Subcutaneous abdominal adipose tissue (tissue), 5 donors: Measurements from ENCODE around the gene ISM1.
A peak's percentile ranks its signal among the peaks of the same experiment; 100 is the strongest.

Experiments used
- H3K27ac ChIP-seq: one replicate; pipeline ENCODE4 v1.7.0; 2013; ENCODE audit warnings: low read depth, mild to moderate bottlenecking, inconsistent platforms, low read length, moderate library complexity
- H3K27me3 ChIP-seq, 5 donors: one replicate each; pipeline ENCODE4 v1.7.0; 2013; ENCODE audit warnings: low read length in 5 of 5, inconsistent platforms in 1 of 5; ENCODE audit not compliant: control insufficient read depth in 5 of 5, insufficient read depth in 4 of 5
- H3K36me3 ChIP-seq, 5 donors: one replicate each; pipeline ENCODE4 v1.7.0; 2013; ENCODE audit warnings: low read length in 5 of 5; ENCODE audit not compliant: control insufficient read depth in 5 of 5, insufficient read depth in 5 of 5
- H3K4me1 ChIP-seq, 5 donors: one replicate each; pipeline ENCODE4 v1.7.0; 2013; ENCODE audit warnings: low read length in 5 of 5, mild to moderate bottlenecking in 3 of 5, moderate library complexity in 1 of 5; ENCODE audit not compliant: control insufficient read depth in 5 of 5, insufficient read depth in 5 of 5
- H3K4me3 ChIP-seq, 5 donors: one replicate each; pipeline ENCODE4 v1.7.0; 2013; ENCODE audit warnings: low read length in 5 of 5, low read depth in 1 of 5
- H3K9ac ChIP-seq, 5 donors: one replicate each; pipeline ENCODE4 v1.7.0; 2013; ENCODE audit warnings: low read length in 5 of 5, mild to moderate bottlenecking in 4 of 5, moderate library complexity in 3 of 5
- H3K9me3 ChIP-seq, 5 donors: one replicate each; pipeline ENCODE4 v1.7.0; 2013; ENCODE audit warnings: low read length in 5 of 5; ENCODE audit not compliant: control insufficient read depth in 5 of 5
- donor health status: healthy.
- donor health status: healthy.
- donor health status: healthy.
- donor health status: healthy.
- donor health status: healthy.

Gene ISM1

GRCh38 chr20:13202565-13202964 is 18.5 kb upstream of the ISM1 start:
- no peak overlapping the region for H3K27ac ChIP-seq
- H3K9me3 ChIP-seq, result no peaks in the 10 kb centered on the region
- no peak overlapping the region for H3K9ac ChIP-seq
- no peak overlapping the region for H3K4me3 ChIP-seq
- peaks cover 0 to 2% (median 0%) of the 10 kb centered on the region in 5 donors for H3K27me3 ChIP-seq
- no peaks in the 10 kb centered on the region for H3K4me1 ChIP-seq
- H3K36me3 ChIP-seq, result no peaks in the 10 kb centered on the region

GRCh38 chr20:13205425-13205824 is 15.6 kb upstream of the ISM1 start:
- H3K9ac ChIP-seq, result no peak overlapping the region
- no peak overlapping the region for H3K27ac ChIP-seq
- H3K36me3 ChIP-seq, result no peaks in the 10 kb centered on the region
- H3K27me3 ChIP-seq, result peaks cover 0 to 2% (median 0%) of the 10 kb centered on the region in 5 donors
- no peaks in the 10 kb centered on the region for H3K4me1 ChIP-seq
- no peak overlapping the region for H3K4me3 ChIP-seq
- no peaks in the 10 kb centered on the region for H3K9me3 ChIP-seq

GRCh38 chr20:13205848-13206434 is 15.1 kb upstream of the ISM1 start:
- no peaks in the 10 kb centered on the region for H3K4me1 ChIP-seq
- H3K27me3 ChIP-seq, result peaks cover 0 to 2% (median 0%) of the 10 kb centered on the region in 5 donors
- H3K9ac ChIP-seq, result no peak overlapping the region
- H3K36me3 ChIP-seq, result no peaks in the 10 kb centered on the region
- H3K9me3 ChIP-seq, result no peaks in the 10 kb centered on the region
- H3K4me3 ChIP-seq, result no peak overlapping the region
- H3K27ac ChIP-seq, result no peak overlapping the region

- no peak overlapping the region for H3K9ac ChIP-seq
Observed at GRCh38 chr20:13207016-13207415, 14.1 kb upstream of the ISM1 start.

GRCh38 chr20:13211956-13212618 is 9.0 kb upstream of the ISM1 start:
- Histone ChIP-seq H3K27me3 (peaks cover 0 to 4% (median 0%) of the 10 kb centered on the region in 5 donors), H3K4me1 (no peaks in the 10 kb centered on the region), H3K9ac (no peak overlapping the region), H3K4me3 (no peak overlapping the region), H3K36me3 (no peaks in the 10 kb centered on the region), H3K27ac (no peak overlapping the region), H3K9me3 (no peaks in the 10 kb centered on the region)

More at GRCh38 chr20:13207016-13207415, 14.1 kb upstream of the ISM1 start:
- no peak overlapping the region for H3K4me3 ChIP-seq
- H3K27me3 ChIP-seq, result peaks cover 0 to 2% (median 0%) of the 10 kb centered on the region in 5 donors
- H3K36me3 ChIP-seq, result no peaks in the 10 kb centered on the region
- no peak overlapping the region for H3K27ac ChIP-seq
- no peaks in the 10 kb centered on the region for H3K4me1 ChIP-seq
- no peaks in the 10 kb centered on the region for H3K9me3 ChIP-seq

GRCh38 chr20:13212750-13213149 is 8.3 kb upstream of the ISM1 start:
- no peaks in the 10 kb centered on the region for H3K36me3 ChIP-seq
- no peak overlapping the region for H3K9ac ChIP-seq
- H3K9me3 ChIP-seq, result no peaks in the 10 kb centered on the region
- H3K27ac ChIP-seq, result peak overlapping the region; percentile 18
- H3K4me1 ChIP-seq, result no peaks in the 10 kb centered on the region
- peaks cover 0 to 4% (median 0%) of the 10 kb centered on the region in 5 donors for H3K27me3 ChIP-seq
- no peak overlapping the region for H3K4me3 ChIP-seq

GRCh38 chr20:13213335-13213734 is 7.7 kb upstream of the ISM1 start:
- H3K27me3 ChIP-seq, result peaks cover 0 to 4% (median 0%) of the 10 kb centered on the region in 5 donors
- no peak overlapping the region for H3K27ac ChIP-seq
- H3K4me1 ChIP-seq, result no peaks in the 10 kb centered on the region
- H3K36me3 ChIP-seq, result no peaks in the 10 kb centered on the region
- H3K9ac ChIP-seq, result no peak overlapping the region
- no peaks in the 10 kb centered on the region for H3K9me3 ChIP-seq
- H3K4me3 ChIP-seq, result no peak overlapping the region

- Histone ChIP-seq H3K27ac (no peak overlapping the region), H3K4me1 (peaks cover 0 to 15% (median 14%) of the 10 kb centered on the region in 5 donors), H3K9me3 (no peaks in the 10 kb centered on the region), H3K4me3 (no peak overlapping the region), H3K9ac (no peak overlapping the region), H3K36me3 (no peaks in the 10 kb centered on the region), H3K27me3 (peaks cover 7 to 21% (median 10%) of the 10 kb centered on the region in 5 donors)
Observed at GRCh38 chr20:13216533-13216932, 4.5 kb upstream of the ISM1 start.

GRCh38 chr20:13219327-13220193 is 1.5 kb upstream of the ISM1 start:
- peaks cover 0 to 36% (median 24%) of the 10 kb centered on the region in 5 donors for H3K4me1 ChIP-seq
- H3K9ac ChIP-seq, result no peak overlapping the region
- H3K9me3 ChIP-seq, result no peaks in the 10 kb centered on the region
- H3K27ac ChIP-seq, result no peak overlapping the region
- H3K27me3 ChIP-seq, result peaks cover 13 to 33% (median 19%) of the 10 kb centered on the region in 5 donors
- H3K4me3 ChIP-seq, result peak overlapping the region in 4 of 5 donors; percentile 63 to 73 (median 66)
- no peaks in the 10 kb centered on the region for H3K36me3 ChIP-seq
